Right ventricle myocardium inferior (tissue), 1 donor: ENCODE results near the gene THAP3. TPM values are rescaled to one million over a fixed set of nuclear protein-coding genes. Genes with fewer than 3 reads are reported as not detected.
"Not testable (repeated sequence)": the region's sequence is repeated elsewhere in the genome, so short reads cannot be mapped to it uniquely, and the experiment has no call there.

Experiments used
- ATAC-seq: fragments of 200-7000 bp; cut with Tn5 transposase; one replicate; pipeline ENCODE4 v1.9.1; 2020; ENCODE audit warnings: mild to moderate bottlenecking, moderate library complexity
- DNase-seq: peaks from one replicate; pipeline ENCODE4 v3.0.0; 2021; ENCODE audit errors: missing footprints
- intact Hi-C: fragments of 100-400 bp; cut with DNase I; formaldehyde crosslinking; loops from one replicate; pipeline ENCODE4 v1.11.0; 2022
- total RNA-seq: library from RNA; stranded (reverse); fragmentation: NEBNext Ultra II Directional; extraction: Animal tissue kit (Norgen Biotek cat#: 25700); gene quantifications from one replicate; pipeline ENCODE4 v1.2.1, GENCODE V29; 2021
- donor health status: DM: no; HTN: yes; CAD: no; lungs with severe emphysema.

The THAP3 gene
- total RNA-seq, 1 donor from 2014 or later, result 12.5 TPM

DNA sequence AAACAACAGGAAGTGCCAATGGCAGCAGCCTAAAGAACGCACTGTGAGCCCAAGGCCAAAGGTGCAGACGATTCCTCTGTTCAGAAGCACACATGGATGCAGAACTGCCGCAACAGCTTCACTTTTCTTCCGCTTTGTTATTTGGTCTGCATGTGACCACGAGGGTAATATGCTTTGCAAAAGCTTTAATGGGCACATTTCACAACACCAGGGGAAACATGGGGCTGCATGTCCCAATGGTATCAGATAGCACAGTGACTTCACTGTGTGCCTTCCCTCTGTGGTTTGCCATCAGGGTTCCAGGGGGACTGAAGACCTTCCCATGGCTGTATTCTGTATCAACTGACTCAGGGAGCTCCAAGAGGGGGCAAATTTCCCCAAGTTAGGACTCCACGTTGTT, 28.3 kb downstream of the THAP3 start:
- intact Hi-C loops, result no loop called here
- no peak for ATAC-seq

DNA sequence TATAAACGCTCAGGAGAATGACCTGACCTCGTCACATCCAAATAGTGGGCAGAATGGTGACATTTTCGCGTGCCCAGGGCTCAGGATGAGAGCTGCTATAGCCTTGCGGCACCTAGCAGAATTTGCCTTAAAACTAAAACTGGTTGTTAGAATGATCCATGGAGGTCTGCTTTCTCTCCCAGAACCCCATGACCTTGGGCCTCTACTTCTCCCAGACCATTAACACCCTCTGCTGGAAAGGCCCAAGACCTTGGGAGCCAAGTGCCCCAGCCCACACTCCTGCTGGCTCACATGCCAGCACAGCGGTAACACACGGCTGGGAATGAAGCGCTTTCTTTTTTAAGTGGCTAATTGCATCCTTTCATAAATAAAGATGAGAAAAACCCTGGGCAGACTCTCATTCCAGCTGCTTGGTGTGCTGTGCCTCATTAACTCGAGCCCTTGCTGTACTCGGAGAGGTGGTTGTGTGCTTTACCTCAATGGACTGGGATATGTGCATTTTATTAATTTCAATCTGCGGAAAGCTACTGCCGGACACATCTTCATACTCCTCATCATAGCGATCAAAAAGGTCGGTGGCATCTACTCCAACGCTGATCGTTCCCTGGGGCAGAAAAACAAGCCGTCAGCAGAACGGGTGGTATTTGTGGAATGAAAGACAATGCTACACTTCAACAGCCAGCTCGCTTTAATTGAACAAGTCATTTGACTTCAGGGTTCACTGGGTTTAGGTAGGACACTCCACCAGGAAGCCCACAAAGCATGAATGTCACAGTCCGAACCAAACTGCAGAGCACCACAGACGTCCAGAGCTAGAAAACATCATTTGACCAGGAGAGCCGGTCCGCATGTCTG, 29.0 kb downstream of the THAP3 start:
- ATAC-seq, result no peak
- intact Hi-C loops, result no loop called here

More for the DNA sequence above, 28.3 kb downstream of the THAP3 start:
- DNase-seq, result no peak

DNA sequence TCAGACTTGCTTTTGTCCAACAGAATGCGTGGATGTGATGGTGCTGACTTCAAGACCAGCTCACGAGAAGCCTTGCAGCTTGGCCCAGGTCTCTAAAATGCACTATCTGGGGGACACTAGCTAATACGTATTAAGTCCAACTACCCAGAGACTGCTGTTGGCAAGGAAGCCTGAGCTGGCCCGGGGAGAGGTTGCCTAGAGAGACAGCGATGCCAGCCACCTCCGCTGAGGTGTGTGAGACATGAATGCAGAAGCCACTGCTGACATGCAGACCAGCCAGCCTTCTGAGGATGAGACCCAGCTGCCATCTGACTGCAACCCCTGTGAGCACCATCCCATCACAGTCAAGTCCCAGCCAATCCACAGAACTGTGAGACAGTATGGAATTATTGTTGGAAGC, 32.5 kb downstream of the THAP3 start:
- intact Hi-C loops, result loop anchor here (5.0 kb wide), 1 partner anchor 45 kb away; the partner anchor contains the start of gene DNAJC11
- peak; percentile 77 for DNase-seq
- peak; percentile 88 for ATAC-seq

More for the DNA sequence above, 29.0 kb downstream of the THAP3 start:
- no peak for DNase-seq

DNA sequence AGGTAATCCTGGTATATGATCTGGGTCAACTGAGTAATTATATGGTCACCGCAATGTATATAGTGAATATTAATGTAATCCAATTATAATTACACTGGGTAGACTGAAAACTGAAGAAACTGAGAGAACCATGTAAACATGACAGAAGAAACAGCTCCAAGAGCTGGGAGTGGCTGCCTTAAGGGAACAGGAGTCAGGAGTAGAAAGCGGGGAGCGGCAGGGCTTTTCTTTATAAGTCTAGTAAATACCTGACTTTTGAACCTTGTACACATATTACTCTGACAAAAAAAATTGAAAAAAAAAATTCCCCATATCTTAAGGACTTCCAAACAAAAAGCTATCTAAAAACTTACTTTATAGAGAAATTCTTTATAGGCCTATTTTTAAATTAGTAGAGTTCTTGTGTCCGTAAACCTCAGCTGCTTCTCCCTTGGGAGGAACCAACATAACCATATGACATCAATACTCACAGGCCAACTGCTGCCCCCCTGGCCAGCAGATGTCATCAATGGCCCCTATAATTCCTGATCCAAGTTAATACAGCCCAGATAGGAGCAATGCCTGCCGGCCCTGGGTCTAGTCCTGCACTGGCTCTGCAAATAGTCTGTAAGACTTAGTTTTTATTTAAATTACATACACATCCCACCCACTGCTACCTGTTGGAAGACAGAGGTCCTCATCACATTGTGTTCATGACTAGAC, 33.8 kb downstream of the THAP3 start:
- DNase-seq (no peak), ATAC-seq (no peak)
- intact Hi-C loops, result loop anchor here (5.0 kb wide), 1 partner anchor 44 kb away; the partner anchor contains the start of gene DNAJC11

DNA sequence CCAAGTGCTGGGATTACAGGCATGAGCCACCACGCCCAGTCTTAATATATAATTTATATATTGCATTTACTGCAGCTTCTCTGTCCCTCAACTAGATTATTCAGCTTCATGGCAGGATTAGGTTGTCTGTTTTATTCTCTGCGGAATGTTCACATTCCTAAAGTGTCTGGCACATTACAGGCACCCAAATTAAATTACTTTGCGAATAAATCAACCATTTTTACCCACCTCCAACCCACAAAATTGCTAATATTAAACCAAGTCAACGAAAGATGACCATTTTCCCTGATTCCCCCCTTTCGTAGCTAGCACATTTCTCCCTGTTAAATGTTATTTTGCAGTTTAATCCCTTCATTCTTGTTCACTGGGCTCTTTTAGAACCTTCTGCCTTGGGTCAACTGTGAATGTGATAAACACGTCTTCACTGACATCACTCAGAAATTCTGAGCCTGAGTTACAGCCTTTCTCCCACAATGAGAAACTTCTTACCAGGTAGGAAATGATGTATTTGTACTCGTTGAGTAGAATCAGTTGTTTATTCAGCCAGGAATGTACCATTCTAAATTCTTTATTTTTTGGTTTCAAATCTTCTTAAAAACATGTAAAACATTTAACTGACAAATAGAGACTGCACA, 35.9 kb downstream of the THAP3 start:
- DNase-seq (no peak), ATAC-seq (no peak)
- intact Hi-C loops, result no loop called here

DNA sequence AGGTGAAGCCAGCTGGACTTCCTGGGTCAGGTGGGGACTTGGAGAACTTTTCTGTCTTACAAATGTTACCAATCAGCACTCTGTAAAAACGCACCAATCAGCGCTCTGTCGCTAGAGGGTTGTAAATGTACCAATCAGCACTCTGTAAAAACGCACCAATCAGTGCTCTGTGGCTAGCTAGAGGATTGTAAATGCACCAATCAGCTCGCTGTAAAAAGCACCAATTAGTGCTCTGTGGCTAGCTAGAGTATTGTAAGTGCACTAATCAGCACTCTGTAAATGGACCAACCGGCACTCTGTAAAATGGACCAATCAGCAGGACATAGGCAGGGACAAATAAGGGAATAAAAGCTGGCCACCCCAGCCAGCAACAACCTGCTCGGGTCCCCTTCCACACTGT, 37.8 kb downstream of the THAP3 start:
- DNase-seq, intact Hi-C loops, ATAC-seq: not testable (repeated sequence)

DNA sequence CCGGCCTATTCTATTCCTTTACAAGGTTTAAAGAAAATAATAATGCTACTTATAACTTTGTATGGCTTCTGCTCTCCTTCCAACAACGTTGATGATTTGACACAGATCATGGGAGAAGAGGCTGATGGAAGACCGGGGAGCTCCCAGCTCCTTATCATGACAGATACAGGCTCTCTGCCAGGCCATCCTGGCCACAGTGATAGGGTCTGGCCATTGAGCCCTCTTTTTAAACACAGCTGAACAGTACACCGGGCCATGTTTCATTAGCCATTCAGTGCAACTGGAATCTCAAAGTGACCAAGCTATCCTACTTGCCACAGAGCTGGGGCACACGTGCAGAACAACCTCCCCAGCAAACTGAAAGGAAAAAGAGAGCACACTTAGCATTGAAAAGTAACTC, 42.0 kb downstream of the THAP3 start:
- peak; percentile 32 for ATAC-seq
- intact Hi-C loops, result no loop called here
- DNase-seq, result no peak

DNA sequence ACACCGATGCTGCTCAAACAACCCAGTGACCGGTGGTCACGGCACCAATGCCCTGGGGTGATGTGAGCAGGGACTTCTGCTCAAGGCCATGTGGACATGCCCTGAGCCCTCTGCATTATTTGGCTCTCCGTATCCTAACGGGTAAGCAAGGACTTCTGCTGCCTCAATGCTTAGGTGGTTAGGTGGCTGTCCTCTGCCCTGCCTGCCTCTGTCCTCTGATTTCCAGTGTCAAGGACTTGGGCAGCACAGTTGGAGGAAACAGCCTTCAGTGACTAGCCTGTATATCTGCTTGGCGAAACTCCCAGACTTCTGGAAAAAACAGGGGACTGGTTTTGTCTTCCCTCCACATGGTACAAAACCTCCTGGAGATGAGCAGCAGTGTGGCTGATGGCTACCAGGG, 42.5 kb downstream of the THAP3 start:
- intact Hi-C loops, result no loop called here
- ATAC-seq, result peak; percentile 91
- DNase-seq, result no peak

DNA sequence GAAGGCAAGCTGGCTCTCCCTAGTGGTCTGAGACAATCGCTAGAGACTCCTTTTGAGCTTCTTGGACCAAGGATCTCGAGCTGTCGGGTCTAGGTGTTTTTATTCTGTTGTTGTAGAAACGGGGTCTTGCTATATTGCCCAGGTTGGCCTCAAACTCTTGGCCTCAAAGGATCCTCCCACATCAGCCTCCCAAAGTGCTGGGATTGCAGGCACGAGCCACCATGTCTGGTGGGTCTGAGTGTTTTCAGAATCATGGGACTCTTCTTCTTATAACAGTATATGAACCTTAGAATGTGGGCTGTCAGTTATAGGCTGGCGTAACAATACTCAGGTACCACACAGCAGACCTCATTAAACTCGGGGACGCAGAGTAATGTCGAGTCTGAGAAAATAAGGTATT, 43.8 kb downstream of the THAP3 start:
- intact Hi-C loops, result no loop called here
- ATAC-seq (no peak), DNase-seq (no peak)

DNA sequence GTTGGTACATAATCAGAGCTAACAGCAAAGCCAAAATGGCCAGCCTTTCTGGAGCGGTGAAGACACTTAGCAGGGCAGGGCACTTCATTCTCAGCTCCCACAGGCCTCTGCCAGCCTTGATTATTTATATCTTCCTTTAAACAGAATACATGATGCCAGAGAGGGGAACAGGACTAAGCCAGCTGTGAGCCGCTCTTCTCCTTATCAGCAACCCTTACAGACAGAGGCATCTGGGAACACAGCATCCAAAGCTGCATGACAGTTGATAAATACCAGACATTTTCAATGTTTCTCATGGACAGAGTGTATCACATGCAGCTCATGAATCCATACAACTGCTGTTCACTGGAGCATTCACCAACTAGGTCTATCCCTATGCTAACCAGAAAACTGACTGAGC, 47.9 kb downstream of the THAP3 start:
- intact Hi-C loops, result loop anchor here (2.0 kb wide), 1 partner anchor 14 kb away; no protein-coding TSS in a partner anchor
- ATAC-seq, result peak; percentile 94
- no peak for DNase-seq

DNA sequence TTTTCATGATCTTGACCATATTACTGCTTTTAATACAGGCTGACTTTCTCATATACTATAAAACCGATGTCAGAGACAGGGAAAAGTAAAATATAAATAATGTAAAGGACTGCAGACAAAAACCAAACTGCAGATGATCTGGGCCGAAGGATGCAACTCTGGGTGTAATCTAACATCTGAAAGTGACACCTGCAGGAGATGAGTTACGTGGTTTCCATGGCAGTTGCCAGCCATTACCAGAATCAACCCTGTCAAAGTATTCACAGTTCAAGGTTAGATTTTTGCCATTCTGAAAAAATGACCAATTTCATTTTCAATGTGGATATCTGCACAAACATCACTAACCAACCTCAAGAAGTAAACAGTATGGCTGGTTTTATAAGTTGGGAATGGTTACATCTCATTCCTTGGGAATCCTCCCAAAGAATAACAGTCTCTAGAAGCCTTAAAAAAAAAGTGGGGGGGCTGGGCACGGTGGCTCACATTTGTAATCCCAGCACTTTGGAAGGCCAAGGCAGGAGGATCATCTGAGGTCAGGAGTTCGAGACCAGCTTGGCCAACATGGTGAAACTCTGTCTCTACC, 49.2 kb downstream of the THAP3 start:
- ATAC-seq (no peak), DNase-seq (no peak)
- intact Hi-C loops, result loop anchor here (2.0 kb wide), 1 partner anchor 13 kb away; no protein-coding TSS in a partner anchor

DNA sequence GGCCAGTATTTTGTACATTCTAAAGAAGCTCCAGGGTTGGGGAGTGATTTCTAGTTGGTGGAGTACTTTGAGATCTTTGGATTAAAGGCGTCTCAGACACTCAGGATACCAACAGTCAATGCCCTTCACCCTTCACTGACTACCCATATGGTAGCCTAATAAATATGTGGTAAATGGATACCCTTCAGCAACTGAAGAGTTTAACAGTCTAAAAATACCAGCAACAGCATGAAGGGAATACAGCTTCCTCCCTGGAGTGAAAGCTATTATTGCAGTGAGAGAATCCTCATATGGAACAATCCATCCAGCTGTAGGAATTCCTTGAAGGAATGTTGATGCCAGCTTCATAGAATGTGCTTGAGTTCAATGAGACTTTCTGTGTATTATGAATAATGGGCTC, 50.1 kb downstream of the THAP3 start:
- intact Hi-C loops, result no loop called here
- DNase-seq, result no peak
- no peak for ATAC-seq

DNA sequence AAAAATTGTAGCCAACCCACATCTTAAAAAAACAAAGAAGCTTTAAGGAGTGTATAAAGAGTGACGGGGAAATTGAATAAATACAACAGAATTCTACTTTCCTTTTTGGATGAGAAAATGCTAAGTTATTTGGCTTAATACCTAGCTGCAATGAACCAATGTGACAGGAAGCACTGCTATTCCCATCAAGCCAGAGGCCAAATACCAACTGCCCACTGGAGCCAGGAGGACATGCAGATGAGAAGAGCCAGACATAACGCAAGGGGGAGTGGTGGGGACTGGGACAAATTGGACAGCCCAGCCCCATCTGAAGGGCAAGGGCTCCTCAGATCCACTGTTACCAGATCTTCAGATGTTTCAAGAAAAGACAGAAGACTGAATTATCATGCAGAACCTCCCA, 51.3 kb downstream of the THAP3 start:
- peak; percentile 47 for ATAC-seq

More for the DNA sequence above, 51.3 kb downstream of the THAP3 start:
- DNase-seq, result no peak
- intact Hi-C loops, result no loop called here

Other genes starting within 250 kb of the THAP3 start
- gene ACOT7, start 231.1 kb upstream of the THAP3 start, total RNA-seq, result 9.8 TPM
- gene HES2, start 204.9 kb upstream of the THAP3 start, total RNA-seq, result not detected
- 0.24 TPM for gene ESPN, start 200.1 kb upstream of the THAP3 start, total RNA-seq
- gene TNFRSF25, start 158.7 kb upstream of the THAP3 start, total RNA-seq, result 11.4 TPM
- 16.8 TPM for gene PLEKHG5, start 133.2 kb upstream of the THAP3 start, total RNA-seq
- 12.6 TPM for gene NOL9, start 70.4 kb upstream of the THAP3 start, total RNA-seq
- not detected for gene TAS1R1, start 69.6 kb upstream of the THAP3 start, total RNA-seq
- 15.1 TPM for gene ZBTB48, start 44.9 kb upstream of the THAP3 start, total RNA-seq
- 102 TPM for gene KLHL21, start 22.0 kb upstream of the THAP3 start, total RNA-seq
- 8.0 TPM for gene PHF13, start 11.1 kb upstream of the THAP3 start, total RNA-seq
- gene DNAJC11, start 76.9 kb downstream of the THAP3 start, total RNA-seq, result 74.1 TPM
- 159 TPM for gene CAMTA1, start 160.6 kb downstream of the THAP3 start, total RNA-seq